Stimulated activated CD4-positive, alpha-beta T cell treated with anti-CD3 and anti-CD28 coated beads, Interleukin-15, amount 100 ng/mL, for 24 hours (primary cell): Measurements from ENCODE around the gene KY.

ENCODE experiments used
- DNase-seq: peaks from one replicate; pipeline ENCODE4 v3.0.0-alpha.2; 2020

The KY gene

GRCh38 chr3:134650431-134651346 is at the start of gene KY:
Gene KY (minus strand): TSS chr3:134651022. CDS start chr3:134650960, 62 bp downstream.
- peak; percentile 24 for DNase-seq

GRCh38 chr3:134699721-134700120 is 48.9 kb upstream of the KY start:
- no peak for DNase-seq

- no peak for DNase-seq
Observed at GRCh38 chr3:134699141-134699711, 48.4 kb upstream of the KY start.

GRCh38 chr3:134697830-134698689 is 47.2 kb upstream of the KY start:
- no peak for DNase-seq

- no peak for DNase-seq
Observed at GRCh38 chr3:134696155-134696554, 45.3 kb upstream of the KY start.

- DNase-seq, result no peak
Observed at GRCh38 chr3:134694946-134695543, 44.2 kb upstream of the KY start.

GRCh38 chr3:134694466-134694865 is 43.6 kb upstream of the KY start:
- DNase-seq, result no peak

- no peak for DNase-seq
Observed at GRCh38 chr3:134693804-134694203, 43.0 kb upstream of the KY start.

- DNase-seq, result no peak
Observed at GRCh38 chr3:134693226-134693625, 42.4 kb upstream of the KY start.

GRCh38 chr3:134690226-134690625 is 39.4 kb upstream of the KY start:
- DNase-seq, result no peak

- no peak for DNase-seq
Observed at GRCh38 chr3:134687642-134688041, 36.8 kb upstream of the KY start.

GRCh38 chr3:134685929-134686802 is 35.3 kb upstream of the KY start:
- no peak for DNase-seq

- no peak for DNase-seq
Observed at GRCh38 chr3:134682196-134682880, 31.5 kb upstream of the KY start.

GRCh38 chr3:134681522-134681900 is 30.7 kb upstream of the KY start:
- no peak for DNase-seq

GRCh38 chr3:134680796-134681521 is 30.1 kb upstream of the KY start:
- DNase-seq, result no peak

- no peak for DNase-seq
Observed at GRCh38 chr3:134677987-134678308, 27.1 kb upstream of the KY start.

- DNase-seq, result peak; percentile 15
Observed at GRCh38 chr3:134677196-134677986, 26.6 kb upstream of the KY start.

GRCh38 chr3:134675726-134676256 is 25.0 kb upstream of the KY start:
- DNase-seq, result no peak

GRCh38 chr3:134672571-134672970 is 21.7 kb upstream of the KY start:
- DNase-seq, result no peak

- no peak for DNase-seq
Observed at GRCh38 chr3:134667956-134668355, 17.1 kb upstream of the KY start.
